SK-N-MC (cell line): ENCODE measurements around the gene ANXA2.

Source experiments
- EZH2 ChIP-seq: fragments of 200-600 bp; sonication (generic); IDR thresholded peaks from one replicate; pipeline ENCODE4 v1.6.1; 2017; ENCODE audit warnings: antibody characterized with exemption
- POLR2AphosphoS5 ChIP-seq: IDR thresholded peaks from 2 replicates; pipeline ENCODE4 v1.6.1; 2012; ENCODE audit warnings: mild to moderate bottlenecking, low read depth, low read length, borderline replicate concordance

DNA sequence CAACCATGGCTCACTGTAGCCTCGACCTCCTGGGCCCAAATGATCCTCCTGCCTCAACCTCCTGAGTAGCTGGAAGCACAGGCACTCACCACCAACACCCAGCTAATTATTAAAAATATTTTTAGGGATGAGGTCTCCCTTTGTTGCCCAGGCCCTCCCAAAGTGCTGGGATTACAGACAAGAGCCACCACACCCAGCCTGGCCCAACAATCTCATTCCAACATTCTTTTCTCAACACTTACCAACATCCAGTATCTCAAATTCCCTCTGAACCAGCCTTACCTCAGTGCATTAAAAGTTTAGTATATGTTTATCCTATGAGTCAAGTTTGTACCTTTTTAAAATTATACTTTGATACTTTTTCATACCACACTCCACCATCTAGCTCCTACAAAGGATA is 25.0 kb downstream of the ANXA2 start:
- TF ChIP-seq POLR2AphosphoS5, result no peak
- no peak for TF ChIP-seq EZH2
